ENCODE data around the gene DEDD.

The DEDD gene

DNA sequence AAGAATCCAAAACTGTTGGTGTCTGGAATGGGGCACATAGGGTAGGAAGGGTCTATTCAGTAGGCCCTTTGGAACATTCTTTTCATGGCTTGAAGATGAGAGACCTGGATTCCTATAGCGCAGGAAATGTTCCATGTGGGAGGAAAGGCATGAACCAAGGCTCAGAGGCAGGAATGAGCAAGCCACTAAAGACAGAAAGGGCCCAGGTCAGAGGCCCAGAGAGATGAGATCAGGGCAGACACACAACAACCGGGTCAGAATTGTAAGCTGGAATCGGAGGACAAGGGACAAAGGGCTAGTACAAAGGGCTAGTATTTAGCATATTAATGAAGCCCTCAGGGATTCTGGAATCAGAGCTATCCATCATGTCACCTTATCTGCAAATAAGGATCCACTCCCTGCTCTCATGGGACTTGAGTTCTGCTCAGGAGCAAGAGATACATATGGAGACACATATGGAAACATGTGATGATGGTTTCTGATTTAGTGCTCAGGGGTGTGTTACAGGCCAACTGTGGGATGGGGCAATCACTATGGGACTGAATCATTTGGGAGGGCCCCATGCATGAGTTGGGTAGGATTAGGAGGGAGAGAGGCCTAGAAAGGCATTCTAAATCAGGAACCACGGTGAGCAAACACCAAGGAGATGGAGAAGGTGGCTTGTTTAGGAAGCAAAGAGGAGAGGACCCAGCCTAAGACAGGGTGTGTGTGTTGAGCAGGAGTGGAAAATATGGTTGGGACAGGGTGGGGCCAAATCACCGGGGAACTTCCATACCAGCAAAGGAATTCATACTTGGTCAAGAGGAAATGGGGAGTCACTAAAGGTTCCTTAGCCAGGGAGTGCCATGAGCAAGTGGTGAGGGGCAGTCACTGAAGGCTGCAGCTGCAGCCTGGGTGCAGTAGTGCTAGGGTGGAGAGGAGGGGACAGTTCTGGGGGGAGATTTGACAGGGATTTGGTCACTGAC lies 51.7 kb downstream of the DEDD start:
- TF ChIP-seq CTCF (IDR thresholded peaks at IDR 0.05) (no peak), ZFX (IDR thresholded peaks at IDR 0.05; ENCODE audit: borderline replicate concordance) (no peak)
- H3K27ac ChIP-seq = no peak overlapping the region

DNA sequence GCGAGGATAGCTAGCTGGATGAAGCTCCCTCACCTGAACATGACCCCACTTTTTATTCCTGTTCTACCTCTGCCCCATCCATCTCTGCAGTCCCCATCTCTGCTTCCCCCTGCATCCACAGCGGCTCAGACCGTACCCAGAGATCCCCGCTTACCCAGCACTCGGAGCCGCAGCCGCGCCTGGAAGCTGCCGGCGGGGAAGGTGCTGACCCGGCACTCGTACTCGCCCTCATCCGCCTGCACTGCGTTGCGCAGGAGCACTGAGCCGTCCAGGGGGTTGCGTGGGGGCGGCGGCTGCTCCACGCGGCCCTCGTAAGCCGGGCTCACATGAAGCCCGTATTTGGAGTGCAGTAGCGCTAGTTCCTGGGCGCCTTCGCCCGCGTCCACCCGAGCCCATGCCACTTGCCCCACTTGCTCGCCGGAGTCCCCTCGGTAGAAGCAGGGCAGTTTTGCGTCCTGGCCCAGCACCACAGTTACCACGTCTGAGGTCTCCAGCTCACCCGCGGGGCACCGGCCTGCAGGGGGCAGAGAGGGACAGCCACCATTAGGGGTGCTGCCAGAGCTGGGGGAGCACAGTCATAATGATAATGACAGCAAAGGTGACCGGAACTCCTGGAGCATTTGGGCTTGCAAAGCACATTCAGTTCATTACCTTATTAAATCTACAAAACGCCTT lies 52.9 kb downstream of the DEDD start:
- H3K27ac ChIP-seq = no peak overlapping the region
- no peak for TF ChIP-seq ZFX (IDR thresholded peaks at IDR 0.05; ENCODE audit: borderline replicate concordance)
- no peak for TF ChIP-seq CTCF (IDR thresholded peaks at IDR 0.05)

DNA sequence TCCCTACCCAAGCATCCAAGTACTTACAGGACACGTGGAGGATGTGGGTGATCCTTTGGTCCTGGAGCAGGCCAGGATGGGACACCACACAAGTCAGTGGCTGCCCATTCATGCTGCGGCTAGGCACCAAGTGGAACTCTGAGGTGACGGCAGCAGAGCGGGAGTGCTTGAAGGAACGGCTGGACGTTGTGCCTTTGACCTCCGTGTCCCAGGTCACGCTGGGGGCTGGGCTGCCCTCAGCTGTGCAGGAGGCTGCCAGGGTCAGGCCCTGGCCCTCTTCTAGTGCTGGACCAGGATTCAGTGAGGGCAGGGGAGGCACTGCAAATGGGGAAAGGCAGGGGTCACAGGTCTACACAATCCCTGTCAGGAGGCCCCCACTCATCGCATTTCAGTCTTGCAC lies 55.0 kb downstream of the DEDD start:
- H3K27ac ChIP-seq = no peak overlapping the region

DNA sequence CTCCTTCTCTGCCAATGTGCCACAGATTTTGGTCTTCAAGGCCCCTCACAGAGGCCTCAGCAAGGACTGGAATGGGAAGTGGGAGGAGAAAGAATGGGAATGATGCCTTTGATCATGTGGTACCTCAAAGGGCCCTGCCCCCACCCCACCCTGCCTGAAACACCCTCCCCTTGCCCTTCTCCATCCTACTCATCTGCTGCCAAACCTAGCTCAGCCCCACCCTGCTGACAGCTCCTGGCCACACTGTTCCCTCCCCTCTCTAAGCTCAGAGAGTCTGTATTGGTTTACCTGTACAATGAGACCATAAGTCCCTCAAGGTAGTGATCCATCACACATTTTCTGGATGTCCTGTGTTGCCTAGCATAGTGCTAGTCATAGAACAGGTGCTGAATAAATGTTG lies 56.1 kb downstream of the DEDD start:
- TF ChIP-seq ZFX (IDR thresholded peaks at IDR 0.05; ENCODE audit: borderline replicate concordance) (no peak), CTCF (IDR thresholded peaks at IDR 0.05) (no peak)
- H3K27ac ChIP-seq = no peak overlapping the region

More for the DNA sequence above, 55.0 kb downstream of the DEDD start:
- TF ChIP-seq CTCF (IDR thresholded peaks at IDR 0.05) (no peak), ZFX (IDR thresholded peaks at IDR 0.05; ENCODE audit: borderline replicate concordance) (no peak)

GRCh38 chr1:161074676-161075368 lies 57.6 kb downstream of the DEDD start:
- no peak for TF ChIP-seq CTCF (IDR thresholded peaks at IDR 0.05)
- TF ChIP-seq ZFX (IDR thresholded peaks at IDR 0.05; ENCODE audit: borderline replicate concordance) = no peak
- no peak overlapping the region for H3K27ac ChIP-seq

DNA sequence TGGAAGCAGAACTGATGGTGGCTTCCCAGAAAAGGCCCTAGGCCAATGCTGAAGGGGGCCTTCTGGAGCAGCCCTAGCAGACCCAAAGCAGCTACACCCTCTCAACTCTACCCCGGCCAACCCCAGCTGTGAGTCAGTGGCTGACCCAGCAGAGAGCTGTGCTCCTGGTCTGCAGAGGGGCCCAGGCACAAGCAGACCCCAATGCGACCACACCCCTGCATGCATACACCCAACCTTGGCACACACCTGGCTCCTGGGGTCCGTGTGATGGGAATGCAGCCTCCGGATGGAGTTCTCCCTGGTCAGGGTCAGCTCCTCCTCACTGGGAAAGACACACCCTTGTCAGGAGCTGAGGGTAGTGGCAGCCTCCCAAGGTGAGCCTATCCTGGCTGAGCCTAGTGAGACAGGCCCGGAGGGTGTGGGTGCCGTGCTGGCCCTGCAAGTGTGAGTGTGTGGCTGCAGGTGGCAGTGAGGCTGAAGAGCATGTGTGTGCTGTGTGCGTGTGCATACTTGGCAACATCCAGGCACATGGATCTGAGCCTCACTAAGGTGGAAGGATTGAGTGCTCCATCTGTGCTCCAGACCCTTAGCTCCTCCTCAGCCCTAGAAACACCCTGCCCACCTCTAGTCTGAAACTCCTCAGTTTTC lies 58.9 kb downstream of the DEDD start:
- TF ChIP-seq ZFX (IDR thresholded peaks at IDR 0.05; ENCODE audit: borderline replicate concordance) (no peak), CTCF (IDR thresholded peaks at IDR 0.05) (no peak)
- H3K27ac ChIP-seq = no peak overlapping the region
